GM21423 (cell line): Measurements from ENCODE around the gene ABLIM2.

Experiments
- ATAC-seq: cut with Tn5 transposase; IDR thresholded peaks from one replicate; pipeline ENCODE4 v1.9.1; 2021; ENCODE audit warnings: mild to moderate bottlenecking, moderate library complexity; ENCODE audit not compliant: unreplicated experiment

ABLIM2 gene

GRCh38 chr4:8125526-8126056, 33.0 kb downstream of the ABLIM2 start:
- no peak for ATAC-seq

- no peak for ATAC-seq
Measured at GRCh38 chr4:8123870-8124269, 34.7 kb downstream of the ABLIM2 start.

DNA sequence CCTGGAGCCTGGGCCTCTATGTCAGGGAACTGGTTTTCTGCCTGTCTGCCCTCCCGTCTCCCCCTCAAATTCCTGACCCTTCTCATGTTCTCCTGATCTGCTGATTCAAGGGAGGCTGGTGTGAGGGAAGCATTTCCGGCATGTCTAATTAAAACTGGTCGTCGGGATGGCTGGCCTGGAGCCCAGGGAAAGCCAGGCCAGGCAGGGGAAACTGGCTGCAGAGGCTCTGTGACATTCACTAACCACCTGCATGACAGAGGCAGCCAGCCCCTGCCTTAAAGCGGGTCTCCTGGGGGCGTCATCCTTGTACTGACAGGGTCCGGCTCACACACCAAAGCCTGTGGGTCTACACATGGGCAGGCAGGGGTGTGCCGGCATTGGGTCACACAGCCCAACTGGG, 35.2 kb downstream of the ABLIM2 start:
- ATAC-seq: no peak

- no peak for ATAC-seq
Measured at GRCh38 chr4:8122746-8123145, 35.9 kb downstream of the ABLIM2 start.

- no peak for ATAC-seq
Measured at GRCh38 chr4:8121292-8122015, 37.2 kb downstream of the ABLIM2 start.

GRCh38 chr4:8120501-8120900, 38.1 kb downstream of the ABLIM2 start:
- ATAC-seq: no peak

- ATAC-seq: no peak
Measured at GRCh38 chr4:8119877-8120276, 38.7 kb downstream of the ABLIM2 start.

DNA sequence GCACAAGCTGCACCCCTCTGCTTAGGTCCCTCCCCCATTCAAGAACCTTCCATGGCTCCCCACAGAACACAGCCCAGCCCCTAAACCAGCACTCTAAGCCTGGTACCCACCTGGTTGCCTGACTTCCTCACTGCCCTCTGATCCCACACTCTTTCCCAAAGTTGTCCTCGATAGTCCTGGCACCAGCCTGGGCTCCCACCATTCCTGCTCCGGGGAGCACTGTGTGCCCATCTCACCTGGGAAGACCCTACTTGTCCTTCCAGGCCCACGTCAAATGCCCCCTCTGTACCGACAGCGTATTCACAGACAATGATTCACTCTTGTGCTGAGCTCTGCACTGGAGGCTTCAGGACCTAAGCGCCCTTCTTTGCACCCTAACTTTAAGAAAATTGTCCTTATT, 40.1 kb downstream of the ABLIM2 start:
- no peak for ATAC-seq

DNA sequence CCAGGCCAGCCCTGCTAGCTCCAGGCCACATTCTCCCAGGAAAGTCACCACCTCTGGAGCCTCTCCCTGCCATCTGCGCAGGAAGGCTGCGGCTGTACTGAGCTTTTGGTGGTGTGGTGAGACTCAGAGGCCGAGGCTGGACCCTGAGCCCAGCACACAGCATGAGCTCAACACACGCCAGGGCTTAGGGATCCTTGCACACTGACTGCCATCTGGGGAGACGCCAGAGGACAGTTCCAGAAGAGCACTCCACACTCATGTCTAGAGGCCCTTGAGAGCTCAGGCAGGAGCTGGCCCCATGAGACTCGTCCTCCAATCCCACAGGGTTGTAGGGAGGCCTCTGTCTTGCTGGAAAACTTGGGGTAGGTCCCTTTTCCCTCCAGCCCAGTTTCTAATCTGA, 40.6 kb downstream of the ABLIM2 start:
- ATAC-seq: no peak

DNA sequence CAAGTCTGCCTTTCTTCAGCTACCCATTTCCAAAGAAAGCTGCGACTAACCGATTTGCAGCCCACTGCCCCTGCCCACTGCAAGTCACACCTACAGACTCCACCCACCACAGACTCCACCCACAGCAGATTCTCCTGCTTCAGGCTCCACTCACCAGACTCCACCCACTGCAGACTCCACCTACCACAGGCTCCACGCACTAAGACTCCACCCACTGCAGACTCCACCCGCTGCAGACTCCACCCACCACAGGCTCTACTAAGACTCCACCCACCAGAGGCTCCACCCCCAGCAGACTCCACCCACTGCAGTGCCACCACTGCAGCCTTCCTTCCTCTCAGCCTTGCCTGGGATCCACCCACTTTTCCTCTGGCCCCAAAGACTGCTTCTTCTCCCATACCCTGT, 41.3 kb downstream of the ABLIM2 start:
- no peak for ATAC-seq

- no peak for ATAC-seq
Measured at GRCh38 chr4:8115916-8116315, 42.7 kb downstream of the ABLIM2 start.

DNA sequence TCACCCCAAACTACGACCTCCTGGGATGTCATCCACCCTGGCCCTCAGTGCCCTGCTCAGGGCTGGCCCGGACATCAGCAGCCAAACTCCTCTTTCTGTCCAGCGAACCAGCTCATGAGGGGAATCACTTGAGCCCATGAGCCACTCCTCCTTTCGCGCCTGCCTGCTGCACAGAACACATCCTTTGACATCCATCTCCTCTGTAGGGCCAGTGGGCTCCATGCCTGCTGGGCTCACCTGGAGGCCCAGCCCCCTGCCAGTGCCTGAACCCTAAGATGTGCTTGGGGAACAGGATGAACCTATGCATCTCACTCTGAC, 43.5 kb downstream of the ABLIM2 start:
- no peak for ATAC-seq

GRCh38 chr4:8114456-8115202, 44.0 kb downstream of the ABLIM2 start:
- ATAC-seq: no peak

DNA sequence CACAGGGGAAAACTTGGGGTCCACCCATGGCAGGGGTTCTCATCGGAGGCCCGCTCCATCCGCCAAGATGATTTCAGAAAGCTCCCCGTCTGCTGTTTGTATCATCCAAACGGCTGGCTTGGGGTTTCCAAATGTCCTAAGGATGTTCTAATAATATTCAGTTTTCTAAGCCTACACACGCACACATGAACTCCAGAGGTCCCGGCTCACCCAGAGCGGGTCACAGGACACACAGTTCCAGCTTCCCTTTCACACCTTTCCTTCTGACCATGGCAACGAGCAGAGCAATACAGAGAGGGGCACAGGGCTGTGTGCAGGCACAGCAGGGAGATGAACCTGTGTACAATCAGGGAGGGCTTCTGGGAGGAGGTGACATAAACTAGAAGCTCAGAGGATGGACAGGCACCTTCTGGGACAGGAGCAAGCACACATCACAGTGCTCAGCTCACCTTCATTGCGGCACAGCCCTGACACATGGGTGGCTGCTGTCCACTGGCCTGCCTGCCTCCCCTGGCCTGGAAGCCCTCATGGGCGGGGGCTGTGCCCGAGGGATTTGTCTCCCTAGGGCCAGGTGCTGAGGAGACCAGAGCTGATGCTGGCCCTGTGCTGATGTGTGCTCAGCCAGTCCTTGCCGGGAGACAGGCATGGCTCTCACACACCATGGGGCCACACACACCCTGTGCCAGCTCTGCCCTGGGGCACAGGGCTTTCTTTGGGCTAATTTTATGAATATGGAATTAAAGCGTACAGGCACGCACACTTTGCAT, 44.8 kb downstream of the ABLIM2 start:
- no peak for ATAC-seq

DNA sequence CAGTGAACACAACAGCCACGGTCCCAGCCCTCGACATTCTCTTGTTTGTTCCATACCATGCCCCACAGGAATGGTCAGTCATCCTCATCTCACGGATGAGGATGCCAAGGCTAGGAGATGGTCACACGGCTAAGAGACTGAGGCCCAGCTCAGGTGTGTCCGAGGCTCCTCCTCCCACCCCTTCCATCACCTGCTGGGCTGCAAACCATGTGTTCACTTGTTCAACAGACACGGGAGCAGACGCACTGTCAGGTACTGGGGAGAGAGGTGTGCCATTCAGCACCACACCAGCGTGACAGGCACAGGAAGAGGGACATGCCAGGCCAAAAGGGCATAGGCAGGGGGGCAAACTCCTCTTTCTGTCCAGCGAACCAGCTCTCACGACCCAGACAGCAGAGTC, 45.9 kb downstream of the ABLIM2 start:
- no peak for ATAC-seq

DNA sequence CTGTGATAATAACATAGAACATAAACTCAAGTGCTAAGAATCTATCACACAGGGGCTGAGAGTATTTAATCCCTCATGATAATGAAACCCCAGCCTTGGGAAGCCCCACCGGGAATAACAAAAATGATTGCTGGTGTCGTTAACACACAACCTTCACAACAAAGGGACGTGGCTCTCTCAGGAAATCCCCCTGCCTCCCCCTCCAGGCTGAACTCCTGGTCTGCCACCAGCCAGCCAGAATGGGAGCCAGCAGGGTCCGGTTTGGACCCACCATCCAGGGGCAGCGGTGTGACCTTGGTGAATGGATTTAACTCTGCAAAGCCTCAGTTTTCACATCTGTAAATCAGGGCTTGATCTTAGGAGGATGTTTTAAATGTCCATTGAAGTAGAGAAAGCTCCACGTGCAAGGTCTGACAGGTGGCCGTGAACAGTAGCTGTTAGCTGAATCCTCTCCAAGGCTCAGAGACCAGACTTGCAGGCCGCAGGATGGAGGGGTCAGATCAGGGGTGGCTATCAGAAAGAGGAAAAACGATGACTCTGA, 46.5 kb downstream of the ABLIM2 start:
- no peak for ATAC-seq

DNA sequence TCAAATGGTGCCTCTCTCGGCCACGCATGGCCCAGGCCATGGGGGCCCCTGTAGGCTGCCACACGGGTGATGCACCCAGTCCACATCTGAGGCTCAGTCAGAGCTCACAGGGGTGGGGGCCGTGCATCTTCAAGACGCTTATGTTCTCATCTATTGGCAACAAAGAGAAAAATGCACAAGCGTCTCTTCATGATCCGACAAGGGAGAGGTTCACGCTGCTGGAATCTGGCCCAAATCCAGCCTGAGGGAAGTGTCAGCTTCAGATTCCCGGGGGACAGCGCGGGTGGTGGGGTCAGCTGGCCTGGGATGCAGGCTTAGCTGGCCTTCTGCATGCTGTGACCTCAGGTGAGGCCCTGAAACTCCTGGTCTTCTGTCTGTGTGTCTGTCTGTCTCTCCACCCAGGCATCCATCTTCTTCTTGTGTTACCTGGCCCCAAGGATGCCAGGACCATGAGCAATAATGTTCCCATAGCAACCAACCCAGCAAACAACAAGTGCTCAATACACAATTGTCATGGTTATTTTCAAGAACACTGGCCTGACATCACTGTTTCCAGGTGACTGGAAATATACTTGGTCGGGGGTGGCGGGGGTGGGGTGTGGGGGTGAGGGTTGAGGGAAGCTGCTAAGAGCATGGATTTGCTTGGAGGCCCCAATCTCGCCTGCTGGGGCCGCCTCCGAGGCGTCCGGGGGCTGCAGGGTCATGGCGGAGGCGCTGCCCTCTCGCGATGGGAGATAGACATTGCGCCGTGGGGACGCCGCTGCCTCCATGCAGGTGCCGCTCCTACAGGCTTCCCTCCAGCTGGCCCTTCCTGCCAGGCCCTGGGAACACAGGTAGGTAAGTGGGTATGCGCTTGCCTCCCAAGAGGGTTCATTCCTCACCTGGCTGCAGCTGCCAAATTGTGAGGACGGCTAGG, 48.3 kb downstream of the ABLIM2 start:
- ATAC-seq: no peak

DNA sequence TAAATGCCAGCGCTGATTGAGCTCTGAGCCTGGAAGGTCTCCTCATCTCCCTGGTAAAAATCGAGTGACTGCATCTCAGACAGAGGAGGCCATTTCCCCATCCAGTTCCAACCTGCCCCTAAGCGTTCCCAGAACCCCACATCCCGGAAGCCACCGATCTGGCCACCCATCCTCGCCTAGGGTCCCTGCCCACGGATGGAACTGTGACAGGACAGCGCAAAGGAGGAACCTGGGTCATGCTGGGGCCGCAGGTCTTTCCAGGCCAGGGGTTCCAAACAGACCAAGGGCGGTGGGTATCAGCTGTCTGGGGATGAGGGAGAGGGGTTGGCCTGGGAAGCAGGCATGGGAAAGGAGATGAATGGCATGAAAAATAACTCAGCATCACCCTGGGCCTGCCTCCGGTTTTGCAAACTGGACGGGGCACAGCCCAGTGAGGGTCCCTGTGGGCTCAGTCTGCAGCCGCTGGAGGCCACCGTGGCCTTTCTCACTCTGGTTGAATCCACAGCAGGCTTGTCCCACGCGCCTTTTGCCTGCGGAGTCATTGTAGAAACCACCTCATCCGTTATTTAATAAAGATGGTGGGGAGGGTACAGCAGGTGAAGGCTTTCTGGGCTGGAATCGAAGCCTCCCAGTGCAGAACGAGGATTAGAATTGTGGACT, 49.1 kb downstream of the ABLIM2 start:
- no peak for ATAC-seq

DNA sequence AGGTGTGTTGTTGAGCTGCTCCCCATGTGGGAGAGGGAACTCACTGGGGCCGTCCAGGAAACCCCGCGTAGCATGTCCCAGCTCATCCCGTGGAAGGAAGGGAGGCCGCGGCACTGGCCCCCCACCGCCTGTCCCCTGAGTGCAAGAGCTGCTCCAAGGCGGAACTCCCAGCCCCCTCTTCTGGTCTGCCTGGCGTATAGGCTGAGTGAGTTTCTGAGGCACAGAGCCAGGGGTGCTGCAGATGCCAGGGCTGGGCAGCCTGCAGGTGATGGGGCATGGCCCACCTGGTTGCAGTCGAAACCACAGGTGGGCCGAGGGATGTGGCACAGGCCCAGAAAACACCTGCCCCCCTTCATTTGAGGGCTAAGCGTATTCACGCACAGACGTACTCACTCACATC, 49.6 kb downstream of the ABLIM2 start:
- ATAC-seq: no peak

- ATAC-seq: no peak
Measured at GRCh38 chr4:8108261-8108660, 50.4 kb downstream of the ABLIM2 start.
